ENCODE measurements around the gene PITHD1.
"Not testable (repeated sequence)": the region's sequence is repeated elsewhere in the genome, so short reads cannot be mapped to it uniquely, and the experiment has no call there.

The PITHD1 gene

DNA sequence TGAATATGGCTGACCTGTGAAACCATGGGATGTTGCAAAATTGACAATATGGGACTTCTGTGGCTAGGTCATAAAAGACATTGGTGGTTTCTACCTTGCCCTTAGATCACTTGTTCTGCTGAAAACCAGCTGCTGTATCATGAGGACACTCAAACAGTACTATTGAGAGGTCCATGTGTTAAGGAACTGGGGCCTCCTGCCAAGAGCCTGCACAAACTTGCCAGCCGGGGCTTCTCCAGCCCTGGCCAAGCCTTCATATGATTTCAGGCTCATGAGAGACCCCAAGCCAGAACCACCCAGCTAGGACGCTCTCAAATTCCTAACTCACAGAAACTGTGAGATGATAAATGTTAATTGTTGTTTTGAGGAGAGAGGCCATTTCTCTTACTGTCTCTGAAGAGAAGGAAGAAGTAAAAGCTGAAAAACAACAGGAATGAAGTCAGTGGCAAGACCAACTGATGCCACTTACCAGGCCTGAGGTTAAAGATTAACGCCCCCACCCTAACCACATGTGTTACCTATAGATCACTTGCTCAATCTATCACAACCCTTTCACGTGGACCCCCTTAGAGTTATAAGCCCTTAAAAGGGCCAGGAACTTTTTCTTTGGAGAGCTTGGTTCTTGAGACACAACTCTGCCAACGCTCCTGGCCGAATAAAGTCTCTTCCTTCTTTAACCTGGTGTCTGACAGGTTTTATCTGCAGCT is 3.9 kb upstream of the PITHD1 start:
- no peak for DNase-seq

DNA sequence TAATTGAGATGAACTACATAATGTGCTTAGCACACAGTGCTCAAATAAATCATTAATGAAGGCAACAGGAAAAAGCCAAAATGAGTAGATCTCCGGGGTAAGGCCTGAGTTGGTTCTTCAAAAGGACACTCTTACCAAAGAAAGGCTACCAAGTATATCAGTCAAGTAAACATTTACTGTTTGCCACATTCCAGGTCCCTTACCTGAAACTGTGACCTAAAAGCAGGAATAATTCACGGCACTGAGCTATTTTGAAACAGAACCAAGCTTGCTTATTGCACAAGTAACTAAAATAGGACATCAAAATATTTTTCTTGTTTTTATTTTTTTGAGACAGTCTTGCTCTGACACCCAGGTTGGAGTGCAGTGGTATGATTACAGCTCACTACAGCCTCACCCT is 2.0 kb upstream of the PITHD1 start:
- no peak for DNase-seq

DNA sequence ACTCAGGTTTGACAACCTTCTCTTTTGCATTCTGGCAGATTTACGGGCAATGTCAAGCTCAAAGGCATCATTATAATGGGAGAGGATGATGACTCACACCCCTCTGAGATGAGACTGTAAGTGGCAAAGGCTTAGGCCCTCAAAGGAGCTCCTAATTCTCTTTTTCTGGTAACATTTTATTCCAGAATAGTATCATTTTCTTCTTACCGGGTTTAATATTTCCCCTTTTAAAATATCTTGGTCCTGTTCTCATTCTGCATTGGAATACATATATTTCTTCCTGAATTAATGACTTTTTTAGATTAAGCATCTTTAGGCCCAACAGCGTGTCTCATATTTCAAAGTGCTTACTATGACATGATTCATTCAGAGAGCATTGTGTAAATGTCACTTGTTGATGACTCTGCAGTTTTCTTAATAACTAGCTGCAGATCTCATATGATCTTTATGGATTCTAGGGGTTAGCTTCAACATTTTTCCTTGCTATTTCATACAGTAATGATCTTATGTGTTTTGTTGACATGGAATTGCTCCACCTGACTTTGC is 1.7 kb downstream of the PITHD1 start:
- no peak for DNase-seq

DNA sequence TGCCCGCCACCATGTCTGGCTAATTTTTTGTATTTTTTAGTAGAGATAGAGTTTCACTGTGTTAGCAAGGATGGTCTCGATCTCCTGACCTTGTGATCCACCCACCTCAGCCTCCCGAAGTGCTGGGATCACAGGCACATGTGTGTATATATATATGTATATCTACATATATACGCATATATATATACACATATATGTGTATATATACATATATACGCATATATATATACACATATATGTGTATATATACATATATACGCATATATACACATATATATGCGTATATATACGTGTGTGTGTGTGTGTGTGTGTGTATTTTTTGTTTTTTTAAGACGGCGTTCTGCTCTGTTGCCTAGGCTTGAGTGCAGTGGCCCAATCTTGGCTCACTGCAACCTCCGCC is 4.9 kb downstream of the PITHD1 start:
- DNase-seq = not testable (repeated sequence)

DNA sequence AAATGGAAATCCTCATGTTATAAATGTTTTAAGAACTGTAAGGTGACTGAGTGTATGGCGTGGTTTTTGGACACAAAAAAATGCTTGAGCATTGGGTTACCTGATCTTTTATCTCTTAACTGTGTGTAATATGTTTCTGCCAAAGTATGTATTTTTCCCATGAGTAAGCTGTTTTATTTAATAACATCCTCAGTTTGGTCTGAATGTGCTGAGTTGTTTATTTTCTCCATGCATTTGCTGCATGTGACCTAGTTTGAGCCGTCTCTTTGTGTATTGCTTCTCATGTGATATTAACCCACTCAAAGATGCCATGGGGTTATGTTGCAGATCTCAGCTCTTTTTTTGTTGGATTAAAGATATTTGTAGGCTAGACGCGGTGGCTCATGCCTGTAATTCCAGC is 6.6 kb downstream of the PITHD1 start:
- DNase-seq = no peak

DNA sequence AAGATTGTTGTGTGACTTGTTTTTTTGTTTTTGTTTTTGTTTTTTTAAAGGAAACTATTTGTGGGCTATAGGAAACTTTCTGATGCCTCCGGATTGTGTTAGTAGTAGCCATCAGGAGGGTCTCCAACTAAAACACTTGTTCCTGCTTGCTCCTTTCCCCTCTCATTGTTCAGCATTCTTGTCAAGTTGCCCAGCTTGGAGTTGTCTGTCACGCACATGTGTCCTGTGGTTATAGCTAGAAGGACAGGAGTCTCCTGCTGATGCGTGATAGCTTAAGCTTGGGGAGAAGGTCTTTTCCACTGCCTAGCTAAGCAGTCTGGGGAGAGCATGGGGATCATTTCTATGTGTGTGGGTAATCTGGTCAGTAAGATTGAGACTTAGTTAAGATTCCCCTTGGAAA is 9.5 kb downstream of the PITHD1 start:
- no peak for DNase-seq

DNA sequence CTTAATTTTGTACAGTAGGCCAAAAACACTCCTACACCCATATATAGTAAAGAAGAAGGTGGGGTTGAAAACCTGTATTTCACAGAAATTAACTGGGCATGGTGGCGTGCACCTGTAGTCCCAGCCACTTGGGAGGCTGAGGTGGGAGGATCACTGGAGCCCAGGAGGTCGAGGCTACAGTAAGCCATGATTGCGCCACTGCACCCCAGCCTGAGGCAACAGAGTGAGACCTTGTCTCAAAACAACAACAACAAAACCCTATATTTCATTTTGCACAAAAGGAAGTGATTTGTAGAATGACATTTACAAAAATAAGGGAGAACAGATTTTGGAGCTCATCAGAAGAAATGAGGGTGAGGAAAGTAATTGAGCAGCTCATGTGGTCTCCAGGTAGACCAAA is 10.5 kb downstream of the PITHD1 start:
- DNase-seq = no peak

DNA sequence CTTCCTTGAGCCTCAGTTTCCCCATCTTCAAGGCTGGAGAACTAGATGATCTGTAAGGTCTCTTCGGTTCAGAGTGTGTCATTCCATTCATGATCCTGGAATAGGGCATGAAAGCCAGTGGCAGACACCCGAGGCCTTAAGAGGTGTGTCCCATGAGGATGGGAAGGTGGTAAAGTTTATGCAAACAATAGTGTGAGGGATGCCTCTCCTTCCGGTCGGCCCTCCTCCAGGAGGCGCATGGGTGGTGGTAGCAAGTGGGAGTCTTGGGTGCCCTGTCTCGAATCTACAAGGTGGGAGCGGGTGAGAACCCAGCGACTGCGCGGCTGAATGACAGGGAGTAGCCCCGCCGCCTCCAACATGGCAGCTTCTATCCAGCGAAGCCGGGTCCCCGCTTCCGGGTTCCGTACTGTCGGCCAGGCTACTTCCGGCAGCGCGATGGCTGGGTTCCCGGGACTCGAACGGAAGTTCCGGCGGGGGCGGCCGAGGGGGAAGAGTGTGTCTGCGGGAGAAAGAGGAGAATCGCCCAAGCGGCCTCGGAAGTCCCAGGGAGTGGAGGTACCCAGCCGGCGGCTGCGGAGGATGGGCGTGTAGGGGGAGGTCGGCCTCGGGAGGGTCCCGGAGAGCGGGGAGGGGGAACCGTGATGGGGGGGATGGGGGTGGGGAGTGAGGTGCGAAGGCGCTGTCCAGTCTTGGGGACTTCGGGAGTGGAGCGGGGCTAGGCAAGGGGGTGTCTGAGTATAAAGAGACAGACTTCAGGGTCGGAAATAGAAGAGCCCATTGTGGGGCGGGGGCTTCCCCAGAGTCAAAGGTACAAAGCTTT is 12.7 kb downstream of the PITHD1 start, which contains the start of gene LYPLA2:
Gene LYPLA2 (plus strand): TSS at position 450 of the 820 bp plus-strand sequence. CDS start 1,538 bp downstream, outside the sequence.
- DNase-seq = peak; percentile 26

DNA sequence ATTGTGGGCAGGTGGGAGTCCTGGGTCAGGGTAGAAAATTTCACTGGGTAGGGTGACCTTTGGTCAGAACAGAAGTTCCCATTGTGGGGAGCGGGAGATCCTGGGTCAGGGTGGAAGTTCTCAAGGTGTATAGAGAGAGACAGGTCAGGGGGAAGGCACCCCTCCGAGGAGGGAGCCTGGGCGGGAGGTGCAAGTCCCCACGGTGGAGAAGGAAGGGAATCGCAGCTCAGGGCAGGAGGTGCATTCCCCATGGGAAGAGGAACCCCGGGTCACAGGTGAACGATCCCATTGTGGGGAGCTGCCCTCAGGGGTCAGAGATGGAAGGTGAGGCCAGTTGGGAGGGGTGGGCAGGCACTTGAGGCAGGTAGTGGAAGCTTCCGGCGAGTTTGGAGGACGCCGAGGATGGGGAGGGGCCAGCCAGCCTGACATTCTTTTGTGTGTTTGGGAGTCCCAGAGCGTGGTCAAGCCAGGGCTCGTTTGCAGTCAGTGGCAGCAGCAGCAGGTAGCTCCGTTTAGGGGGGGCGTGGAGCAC is 13.4 kb downstream of the PITHD1 start:
- no peak for DNase-seq

DNA sequence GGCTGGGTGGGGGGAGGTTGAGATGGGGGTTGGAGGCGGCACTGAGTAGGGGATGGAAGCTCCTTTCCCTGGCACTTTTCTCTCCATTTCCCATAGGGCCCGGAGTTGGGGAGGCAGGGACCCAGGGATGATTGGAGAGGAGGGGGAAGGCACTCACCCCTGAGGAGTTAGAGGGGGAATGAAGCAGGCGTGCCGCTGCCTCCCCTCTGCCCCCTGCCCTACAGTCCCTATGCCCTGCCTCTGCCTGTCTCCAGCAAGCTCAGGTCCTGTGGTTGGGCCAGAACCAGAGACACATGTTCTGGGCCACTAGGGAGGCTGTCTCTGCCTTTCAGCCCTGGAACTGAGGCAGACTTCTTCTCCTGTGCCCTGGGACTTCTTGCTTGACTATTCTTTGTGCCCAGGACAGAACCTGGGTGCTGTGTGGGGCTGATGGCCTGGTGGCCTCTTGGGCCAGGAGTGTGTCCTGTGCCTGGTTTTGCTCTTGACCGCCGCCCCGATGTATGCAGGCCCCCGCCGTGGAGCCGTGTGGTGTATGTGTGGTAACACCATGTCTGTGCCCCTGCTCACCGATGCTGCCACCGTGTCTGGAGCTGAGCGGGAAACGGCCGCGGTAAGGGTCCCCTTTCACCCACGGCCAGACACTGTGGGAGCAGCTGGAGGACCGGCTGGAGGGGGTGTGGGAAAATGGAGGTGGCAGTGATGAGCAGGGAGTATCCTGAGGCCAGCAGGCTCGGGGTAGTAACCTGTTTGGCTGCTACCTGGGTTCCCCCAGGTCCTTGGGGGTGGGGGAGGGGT is 14.1 kb downstream of the PITHD1 start:
- no peak for DNase-seq

DNA sequence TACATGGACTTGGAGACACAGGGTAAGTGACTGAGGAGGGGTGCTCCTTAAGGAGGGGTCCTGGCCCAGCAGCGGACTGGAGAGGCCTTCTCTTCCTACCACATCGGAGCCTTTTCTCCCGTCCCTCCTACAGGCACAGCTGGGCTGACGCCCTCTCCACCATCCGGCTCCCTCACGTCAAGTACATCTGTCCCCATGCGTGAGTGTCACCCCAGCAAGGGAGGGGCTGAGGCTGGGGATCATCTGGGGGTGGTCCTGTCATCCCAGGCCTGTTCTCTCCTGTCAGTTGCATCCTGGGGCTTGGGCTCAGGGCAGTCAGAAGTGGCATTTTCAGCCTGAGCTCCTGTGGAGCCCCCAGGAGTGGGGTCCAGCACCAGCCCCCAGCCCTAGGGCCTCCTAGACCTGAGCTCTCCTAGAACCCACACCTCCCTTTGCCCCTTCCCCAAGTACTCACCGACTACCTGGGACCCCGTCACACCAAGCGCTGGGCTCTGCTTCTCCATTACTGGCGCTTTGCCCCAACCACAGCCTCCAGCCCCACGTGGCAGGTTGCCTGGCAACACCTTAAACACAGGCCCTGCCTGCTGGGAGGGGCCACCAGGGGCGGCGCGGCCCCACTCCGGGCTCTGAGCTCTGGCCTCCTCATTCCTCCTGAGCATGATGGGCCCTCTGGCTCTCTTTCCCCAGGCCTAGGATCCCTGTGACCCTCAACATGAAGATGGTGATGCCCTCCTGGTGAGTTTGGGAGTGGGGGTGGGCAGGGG is 15.0 kb downstream of the PITHD1 start:
- DNase-seq = no peak

DNA sequence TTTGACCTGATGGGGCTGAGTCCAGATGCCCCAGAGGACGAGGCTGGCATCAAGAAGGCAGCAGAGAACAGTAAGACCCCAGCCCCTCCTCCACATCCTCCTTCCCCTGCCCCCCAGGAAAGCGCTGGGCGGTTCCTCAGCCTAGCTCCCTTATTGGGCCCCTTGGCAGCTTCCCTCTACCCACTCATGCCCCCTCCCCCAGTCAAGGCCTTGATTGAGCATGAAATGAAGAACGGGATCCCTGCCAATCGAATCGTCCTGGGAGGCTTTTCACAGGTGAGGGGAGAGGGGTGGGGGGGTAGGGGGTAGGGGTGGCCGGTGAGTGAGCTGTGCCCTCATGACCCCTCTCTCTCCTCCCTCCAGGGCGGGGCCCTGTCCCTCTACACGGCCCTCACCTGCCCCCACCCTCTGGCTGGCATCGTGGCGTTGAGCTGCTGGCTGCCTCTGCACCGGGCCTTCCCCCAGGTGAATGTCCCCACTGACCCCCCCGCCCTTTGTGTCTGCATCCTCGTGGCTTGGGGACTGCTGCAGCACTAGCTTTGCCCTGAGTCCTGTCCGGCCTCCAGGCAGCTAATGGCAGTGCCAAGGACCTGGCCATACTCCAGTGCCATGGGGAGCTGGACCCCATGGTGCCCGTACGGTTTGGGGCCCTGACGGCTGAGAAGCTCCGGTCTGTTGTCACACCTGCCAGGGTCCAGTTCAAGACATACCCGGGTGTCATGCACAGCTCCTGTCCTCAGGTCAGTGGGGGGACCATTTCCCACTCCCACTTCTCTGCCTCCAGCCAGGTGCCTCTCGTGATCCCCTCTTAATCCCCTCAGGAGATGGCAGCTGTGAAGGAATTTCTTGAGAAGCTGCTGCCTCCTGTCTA is 15.9 kb downstream of the PITHD1 start:
- no peak for DNase-seq

DNA sequence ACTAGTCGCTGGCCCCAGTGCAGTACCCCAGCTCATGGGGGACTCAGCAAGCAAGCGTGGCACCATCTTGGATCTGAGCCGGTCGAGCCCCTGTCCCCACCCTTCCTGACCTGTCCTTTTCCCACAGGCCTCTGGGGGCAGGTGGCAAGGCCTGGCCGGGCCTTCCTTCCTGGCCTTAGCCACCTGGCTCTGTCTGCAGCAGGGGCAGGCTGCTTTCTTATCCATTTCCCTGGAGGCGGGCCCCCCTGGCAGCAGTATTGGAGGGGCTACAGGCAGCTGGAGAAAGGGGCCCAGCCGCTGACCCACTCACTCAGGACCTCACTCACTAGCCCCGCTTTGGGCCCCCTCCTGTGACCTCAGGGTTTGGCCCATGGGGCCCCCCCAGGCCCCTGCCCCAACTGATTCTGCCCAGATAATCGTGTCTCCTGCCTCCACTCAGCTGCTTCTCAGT is 16.5 kb downstream of the PITHD1 start:
- not testable (repeated sequence) for DNase-seq

DNA sequence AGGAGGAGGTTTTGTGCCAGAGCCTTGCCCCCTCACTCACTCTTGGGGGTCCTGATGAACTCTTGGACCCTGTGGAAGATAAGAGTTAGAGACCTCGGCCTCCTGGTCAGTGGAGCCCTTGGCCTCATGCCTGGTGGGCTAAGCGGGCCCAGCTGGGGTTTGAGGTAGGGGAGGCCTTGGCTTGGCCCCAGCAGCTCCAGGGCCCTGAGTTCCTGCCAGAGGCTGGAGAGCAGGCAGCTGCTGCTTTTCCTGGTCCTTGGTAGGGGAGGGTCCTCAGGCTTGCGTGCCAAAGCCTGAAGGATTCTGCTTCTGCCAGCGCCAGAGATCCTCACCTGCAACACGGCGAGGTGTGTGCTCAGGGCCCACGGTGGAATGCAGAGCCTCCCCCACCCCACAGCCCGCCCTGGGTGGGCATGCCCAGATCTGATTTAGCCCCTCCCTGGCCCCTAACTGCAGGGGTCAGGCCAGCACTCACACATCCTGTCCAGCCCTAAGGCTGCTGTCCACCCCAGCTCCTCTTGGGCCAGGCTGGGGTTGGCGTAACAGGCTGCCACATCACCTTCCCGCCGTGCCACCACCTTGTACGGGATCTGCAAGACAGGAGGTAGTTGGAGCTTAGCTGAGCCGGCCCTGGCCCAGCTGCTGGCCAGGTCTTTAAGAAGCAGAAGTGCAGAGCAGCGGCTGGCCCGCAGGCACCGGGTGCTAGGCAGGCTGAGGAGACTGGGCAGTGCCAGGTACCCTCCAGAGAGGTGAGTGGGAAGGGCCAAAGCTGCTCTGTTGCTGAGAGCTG is 17.7 kb downstream of the PITHD1 start:
- no peak for DNase-seq

DNA sequence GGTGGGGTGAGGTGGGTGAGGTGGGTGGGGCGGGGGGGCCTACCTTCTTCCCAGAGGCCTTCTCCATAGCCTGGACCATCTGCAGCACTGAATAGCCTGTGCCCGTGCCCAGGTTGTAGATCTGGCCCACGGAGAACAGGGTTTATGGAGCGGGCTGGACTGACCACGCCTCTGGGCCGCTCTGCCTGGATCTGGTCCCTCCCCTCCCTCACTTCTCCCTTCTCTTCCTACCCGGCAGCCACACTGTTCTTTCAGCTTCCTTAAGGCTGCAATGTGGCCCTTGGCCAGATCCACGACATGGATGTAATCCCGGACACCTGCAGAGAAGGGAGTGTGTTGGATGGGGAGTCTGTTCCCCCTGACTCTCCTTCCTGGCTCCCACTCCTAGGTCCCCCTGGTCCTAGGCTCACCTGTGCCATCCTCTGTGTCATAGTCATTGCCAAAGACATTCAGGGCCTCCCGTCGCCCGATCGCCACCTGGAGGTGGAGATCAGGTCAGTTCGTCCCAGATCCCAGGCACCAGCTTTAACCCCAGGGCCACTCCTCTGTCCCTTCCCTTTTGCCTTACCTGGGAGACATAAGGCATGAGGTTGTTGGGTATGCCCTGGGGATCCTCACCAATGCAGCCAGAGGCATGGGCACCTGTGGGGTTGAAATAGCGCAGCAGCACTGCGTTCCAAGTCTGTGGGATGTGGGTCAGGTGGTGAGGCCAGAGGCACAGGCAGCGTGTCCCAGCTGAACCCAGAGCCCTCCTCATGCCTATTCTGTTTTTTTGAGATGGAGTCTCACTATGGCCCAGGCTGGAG is 18.5 kb downstream of the PITHD1 start:
- DNase-seq = no peak

DNA sequence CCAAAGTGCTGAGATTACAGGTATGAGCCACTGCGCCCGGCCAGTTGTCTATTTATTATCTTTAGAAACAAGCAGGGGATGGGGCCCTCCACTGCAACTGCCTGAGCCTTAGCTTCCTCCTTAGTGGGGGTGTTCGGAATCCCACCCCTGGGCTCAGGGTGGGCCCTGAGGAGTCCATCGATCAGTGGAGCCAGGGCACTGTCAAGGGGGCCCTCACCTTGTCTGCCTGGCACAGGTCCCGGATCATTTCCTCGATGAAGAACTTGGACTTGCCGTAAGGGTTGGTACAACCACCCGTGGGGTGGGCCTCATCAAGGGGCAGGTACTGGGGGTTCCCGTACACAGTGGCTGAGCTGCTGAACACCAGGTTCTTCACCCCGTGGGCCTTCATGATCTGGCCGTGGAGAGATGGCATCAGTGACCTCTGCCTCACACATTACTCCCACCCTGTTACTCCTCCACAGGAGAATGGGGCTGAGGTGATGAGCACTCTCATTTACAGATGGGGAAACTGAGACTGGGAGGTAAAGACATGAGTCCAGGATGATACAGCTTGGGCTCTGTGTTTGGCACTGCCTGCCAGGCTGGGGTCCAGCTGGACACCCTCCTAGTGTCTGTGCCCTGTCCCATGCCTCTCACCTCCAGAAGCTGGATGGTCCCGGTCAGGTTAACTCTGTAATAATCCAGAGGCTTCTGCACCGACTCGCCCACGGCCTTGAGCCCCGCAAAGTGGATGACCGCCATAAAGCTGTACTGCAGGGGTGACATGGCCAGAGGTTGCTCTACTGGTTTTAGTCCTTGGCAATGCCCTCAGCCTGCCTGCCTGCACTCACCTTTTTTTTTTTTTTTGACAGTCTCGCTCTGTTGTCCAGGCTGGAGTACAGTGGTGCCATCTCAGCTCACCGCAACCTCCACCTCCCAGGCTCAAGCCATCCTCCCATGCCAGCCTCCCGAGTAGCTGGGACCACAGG is 19.5 kb downstream of the PITHD1 start:
- no peak for DNase-seq

DNA sequence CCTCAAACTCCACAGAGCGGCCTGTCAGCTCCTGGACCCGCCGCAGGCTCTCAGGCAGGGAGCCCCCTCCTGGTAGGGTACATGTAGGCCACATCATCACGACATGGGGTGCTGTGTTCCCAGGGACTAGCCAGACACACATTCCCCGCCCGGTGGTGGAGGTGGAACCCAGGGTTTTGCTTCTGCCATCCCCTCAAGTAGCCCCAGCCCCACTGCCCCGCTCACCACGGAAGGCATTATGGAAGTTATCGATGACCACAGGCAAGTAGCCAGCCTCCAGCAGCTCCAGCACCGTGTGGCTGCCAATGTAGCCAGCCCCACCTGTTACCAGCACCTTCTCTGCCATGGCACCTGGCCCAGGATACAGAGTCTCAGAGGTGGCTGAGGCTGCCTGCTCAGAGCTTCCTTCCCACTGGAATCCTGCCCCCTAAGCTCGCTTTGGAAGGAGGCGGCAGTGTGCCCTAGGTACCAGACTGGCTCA is 20.5 kb downstream of the PITHD1 start:
- no peak for DNase-seq

DNA sequence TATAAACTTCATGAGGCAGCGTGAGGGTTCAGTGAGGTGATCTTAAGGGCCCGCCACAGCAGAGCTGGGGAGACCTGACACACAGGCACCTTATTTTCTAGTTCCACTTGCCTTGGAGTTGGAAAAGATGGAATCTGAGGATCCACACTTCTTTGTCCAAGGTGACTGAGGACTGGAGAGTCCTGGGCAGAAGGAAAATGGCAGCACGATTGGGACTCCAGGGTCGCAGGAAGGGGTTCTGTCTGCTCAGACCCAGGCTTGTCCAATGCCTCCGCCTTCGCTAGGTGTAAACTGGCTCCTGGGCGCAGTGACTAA is 21.0 kb downstream of the PITHD1 start:
- DNase-seq = no peak
